MCF 10A (cell line): ENCODE data around the gene POLA1. TPM values are rescaled to one million over a fixed set of nuclear protein-coding genes. Genes with fewer than 3 reads are reported as not detected.

ENCODE experiments used
- BruUV-seq: library from RNA; stranded (reverse); fragments of 400-500 nt; replicated peaks from 2 replicates; lab custom pipeline; 2021; lab: Mats Ljungman, UMichigan
- CTCF ChIA-PET: fragments of 300-600 bp; sonication (Branson Sonifier 250); formaldehyde crosslinking; extraction: SDS; loops from one replicate; lab custom pipeline; 2021; ENCODE audit warnings: antibody characterized with exemption, inconsistent platforms; lab: Yijun Ruan, JAX
- POLR2A ChIA-PET: fragments of 300-600, 350-650 bp; sonication (Branson Sonifier 250); formaldehyde crosslinking; extraction: SDS; loops from one replicate; lab custom pipeline; 2020; ENCODE audit warnings: antibody characterized with exemption, inconsistent platforms; lab: Yijun Ruan, JAX
- DNase-seq: peaks from one replicate; pipeline ENCODE4 v3.0.0-alpha.2; 2018; ENCODE audit not compliant: unreplicated experiment
- H3K27ac Mint-ChIP-seq: one replicate; pipeline ENCODE4 v1.8.0; 2022; ENCODE audit warnings: mild to moderate bottlenecking, low read depth, mixed read lengths; ENCODE audit not compliant: unreplicated experiment
- H3K27me3 Mint-ChIP-seq: one replicate; pipeline ENCODE4 v1.8.0; 2022; ENCODE audit warnings: mixed read lengths; ENCODE audit not compliant: insufficient read depth, unreplicated experiment
- H3K36me3 Mint-ChIP-seq: one replicate; pipeline ENCODE4 v1.8.0; 2022; ENCODE audit warnings: mild to moderate bottlenecking, moderate library complexity, mixed read lengths; ENCODE audit not compliant: insufficient read depth, unreplicated experiment
- H3K4me1 Mint-ChIP-seq: one replicate; pipeline ENCODE4 v1.8.0; 2022; ENCODE audit warnings: mixed read lengths; ENCODE audit not compliant: insufficient read depth, unreplicated experiment
- H3K4me3 Mint-ChIP-seq: one replicate; pipeline ENCODE4 v1.8.0; 2022; ENCODE audit warnings: mild to moderate bottlenecking, moderate library complexity, mixed read lengths; ENCODE audit not compliant: unreplicated experiment
- H3K9me3 Mint-ChIP-seq: one replicate; pipeline ENCODE4 v1.8.0; 2022; ENCODE audit warnings: mixed read lengths; ENCODE audit not compliant: unreplicated experiment
- intact Hi-C: fragments of 100-400 bp; cut with micrococcal nuclease; formaldehyde crosslinking; loops from 2 replicates; pipeline ENCODE4 v1.14.1; 2022
- total RNA-seq: library from RNA; stranded (reverse); gene quantifications from 2 replicates; pipeline ENCODE4 v1.2.3, GENCODE V29; 2022
- TF ChIP-seq, protein P1 (sequence below): fragments of 200-600 bp; IDR thresholded peaks from one replicate; pipeline ENCODE4 v1.8.0; 2022; ENCODE audit warnings: antibody characterized with exemption, mild to moderate bottlenecking; ENCODE audit not compliant: unreplicated experiment

The POLA1 gene
- total RNA-seq, 1 experiment from 2014 or later = 9.8 TPM

DNA sequence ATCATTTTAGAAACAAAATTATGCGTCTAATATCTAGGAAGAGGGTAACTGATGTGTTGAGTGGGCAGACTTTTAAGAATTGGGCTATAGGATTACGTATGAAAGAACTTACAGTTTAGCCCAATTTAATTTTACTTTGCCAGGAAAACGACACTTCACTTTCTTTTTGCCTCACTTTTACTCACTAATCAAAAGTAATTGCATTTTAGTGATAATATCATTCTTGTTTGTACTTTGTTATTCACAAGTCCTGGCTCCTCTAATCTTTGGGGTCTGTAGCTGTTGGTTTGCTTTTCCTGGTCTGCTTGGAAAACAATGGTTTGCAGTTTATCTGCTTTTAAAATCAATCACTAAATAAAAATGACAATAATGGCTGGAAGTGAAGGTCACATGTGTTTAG is 325.0 kb downstream of the POLA1 start:
- ChIA-PET CTCF (interaction anchor here (0.6 to 0.7 kb wide), 2 partner anchors 427 to 475 kb away, joined by 3 read pairs; no protein-coding TSS in a partner anchor), POLR2A (no interaction called here)
- no peak for DNase-seq
- Mint-ChIP-seq H3K4me3 (no peak overlapping the region), H3K4me1 (peaks cover 5% of the 10 kb centered on the region), H3K27me3 (peaks cover 51% of the 10 kb centered on the region), H3K27ac (no peak overlapping the region), H3K9me3 (no peaks in the 10 kb centered on the region), H3K36me3 (no peaks in the 10 kb centered on the region)
- BruUV-seq = no TSS peak
- intact Hi-C loops = no loop called here
- TF ChIP-seq, protein P1, sequence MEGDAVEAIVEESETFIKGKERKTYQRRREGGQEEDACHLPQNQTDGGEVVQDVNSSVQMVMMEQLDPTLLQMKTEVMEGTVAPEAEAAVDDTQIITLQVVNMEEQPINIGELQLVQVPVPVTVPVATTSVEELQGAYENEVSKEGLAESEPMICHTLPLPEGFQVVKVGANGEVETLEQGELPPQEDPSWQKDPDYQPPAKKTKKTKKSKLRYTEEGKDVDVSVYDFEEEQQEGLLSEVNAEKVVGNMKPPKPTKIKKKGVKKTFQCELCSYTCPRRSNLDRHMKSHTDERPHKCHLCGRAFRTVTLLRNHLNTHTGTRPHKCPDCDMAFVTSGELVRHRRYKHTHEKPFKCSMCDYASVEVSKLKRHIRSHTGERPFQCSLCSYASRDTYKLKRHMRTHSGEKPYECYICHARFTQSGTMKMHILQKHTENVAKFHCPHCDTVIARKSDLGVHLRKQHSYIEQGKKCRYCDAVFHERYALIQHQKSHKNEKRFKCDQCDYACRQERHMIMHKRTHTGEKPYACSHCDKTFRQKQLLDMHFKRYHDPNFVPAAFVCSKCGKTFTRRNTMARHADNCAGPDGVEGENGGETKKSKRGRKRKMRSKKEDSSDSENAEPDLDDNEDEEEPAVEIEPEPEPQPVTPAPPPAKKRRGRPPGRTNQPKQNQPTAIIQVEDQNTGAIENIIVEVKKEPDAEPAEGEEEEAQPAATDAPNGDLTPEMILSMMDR = no peak

DNA sequence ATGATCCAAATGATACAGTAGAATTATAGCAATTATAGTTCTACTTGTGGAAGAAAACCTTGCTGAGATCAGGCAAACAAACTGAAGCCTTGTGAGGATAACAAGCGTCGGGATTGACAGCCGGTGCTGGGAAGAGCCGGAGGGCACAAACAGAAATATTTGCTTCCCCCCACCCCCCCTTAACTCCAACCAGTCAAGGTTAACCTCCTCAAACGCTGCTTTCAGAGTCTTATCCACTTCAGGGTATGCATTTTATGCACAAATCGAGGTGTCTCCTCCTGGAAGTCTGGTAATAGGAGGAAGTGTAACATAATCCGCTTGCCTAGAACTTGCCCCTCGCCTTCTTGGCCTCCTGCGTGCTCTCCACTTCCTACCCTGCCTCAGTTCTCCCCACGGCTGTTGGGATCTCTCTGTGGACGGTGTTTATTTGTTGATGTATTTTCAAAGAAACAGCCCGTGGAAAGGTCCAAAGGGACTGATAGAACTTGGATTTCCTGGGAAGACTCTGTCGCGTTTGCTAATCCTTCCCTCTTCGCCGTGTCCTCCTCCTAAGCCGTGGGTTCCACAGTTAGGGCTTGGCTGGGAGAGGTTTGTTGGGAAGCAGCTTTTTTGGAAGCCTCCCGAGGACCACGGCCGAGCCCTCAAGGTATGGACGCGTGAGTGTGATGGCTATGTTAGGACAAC is 326.1 kb downstream of the POLA1 start:
- no peaks in the 10 kb centered on the region for H3K36me3 Mint-ChIP-seq
- no peak for DNase-seq
- ChIA-PET POLR2A (no interaction called here), CTCF (interaction anchor here (0.6 to 0.7 kb wide), 2 partner anchors 117 to 560 kb away, joined by 3 read pairs; no protein-coding TSS in a partner anchor)
- BruUV-seq = no TSS peak
- no peak overlapping the region for H3K27ac Mint-ChIP-seq
- peak overlapping the region; percentile 43 for H3K4me3 Mint-ChIP-seq
- peaks cover 52% of the 10 kb centered on the region for H3K27me3 Mint-ChIP-seq
- H3K4me1 Mint-ChIP-seq = peaks cover 5% of the 10 kb centered on the region
- no peaks in the 10 kb centered on the region for H3K9me3 Mint-ChIP-seq
- TF ChIP-seq, protein P1 = no peak
- intact Hi-C loops = loop anchor here (10.0 kb wide), 1 partner anchor 185 kb away; no protein-coding TSS in a partner anchor

DNA sequence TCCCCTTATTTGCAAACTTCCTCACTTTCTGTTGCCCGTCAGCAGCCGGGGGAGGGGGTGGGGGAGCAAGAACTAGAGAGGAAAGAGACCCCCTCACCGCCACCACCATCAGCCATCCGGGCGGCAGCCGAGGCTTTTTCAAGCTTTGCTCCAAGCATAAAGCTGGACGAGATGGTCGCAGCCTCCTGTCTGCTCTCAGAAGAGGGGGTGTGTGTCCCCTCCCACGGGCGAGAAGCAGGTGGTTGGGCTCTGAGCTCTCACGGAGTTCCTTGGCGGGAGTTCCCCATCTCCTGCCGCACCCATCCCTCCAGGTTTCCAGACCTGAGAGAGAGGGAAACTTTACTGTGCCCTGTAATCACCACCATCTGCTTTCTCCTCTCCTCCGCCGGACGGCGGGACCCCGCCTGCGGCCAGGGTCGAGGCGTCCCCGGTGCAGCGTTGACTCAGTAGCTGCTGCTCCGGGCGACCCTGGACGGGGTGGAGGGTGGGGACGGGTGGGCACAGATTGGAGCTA is 326.7 kb downstream of the POLA1 start:
- H3K4me3 Mint-ChIP-seq = peak overlapping the region; percentile 43
- H3K4me1 Mint-ChIP-seq = peaks cover 5% of the 10 kb centered on the region
- POLR2A ChIA-PET = no interaction called here
- peak; percentile 9 for DNase-seq
- no peaks in the 10 kb centered on the region for H3K9me3 Mint-ChIP-seq
- H3K36me3 Mint-ChIP-seq = no peaks in the 10 kb centered on the region
- H3K27ac Mint-ChIP-seq = no peak overlapping the region
- peaks cover 52% of the 10 kb centered on the region for H3K27me3 Mint-ChIP-seq
- TF ChIP-seq, protein P1 = no peak
- intact Hi-C loops = loop anchor here (10.0 kb wide), 1 partner anchor 186 kb away; no protein-coding TSS in a partner anchor
- no TSS peak for BruUV-seq
- CTCF ChIA-PET = interaction anchor here (0.6 to 0.7 kb wide), 2 partner anchors 116 to 561 kb away, joined by 3 read pairs; no protein-coding TSS in a partner anchor

DNA sequence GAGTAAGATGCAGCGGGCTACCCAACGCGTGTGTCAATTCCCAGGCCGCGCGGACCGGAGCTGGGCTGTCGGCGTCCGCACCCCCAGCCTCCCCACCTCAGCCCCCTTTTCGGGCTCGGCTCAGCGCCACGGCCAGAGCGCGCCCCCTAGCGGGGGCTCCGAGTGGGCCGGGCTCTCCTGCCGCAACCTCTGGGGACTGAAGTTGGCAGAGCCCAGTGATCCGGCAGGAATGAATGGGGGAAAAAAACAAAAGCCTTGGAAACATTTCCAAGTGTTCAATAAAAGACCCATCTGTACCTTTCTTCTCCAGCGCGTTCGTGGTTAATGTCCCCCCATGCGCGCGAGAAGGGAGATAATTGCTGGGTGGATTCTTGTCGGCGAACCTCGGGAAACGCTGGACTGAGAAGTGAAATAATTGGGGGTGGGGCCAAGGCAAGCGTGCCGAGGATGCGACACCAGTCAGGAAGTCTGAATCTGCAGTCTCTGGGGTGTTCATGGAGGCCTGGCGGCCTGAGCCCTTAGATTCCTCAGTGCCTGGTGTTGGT is 327.3 kb downstream of the POLA1 start:
- POLR2A ChIA-PET = no interaction called here
- H3K9me3 Mint-ChIP-seq = no peaks in the 10 kb centered on the region
- peaks cover 5% of the 10 kb centered on the region for H3K4me1 Mint-ChIP-seq
- DNase-seq = peak; percentile 11
- no peaks in the 10 kb centered on the region for H3K36me3 Mint-ChIP-seq
- H3K27me3 Mint-ChIP-seq = peaks cover 52% of the 10 kb centered on the region
- CTCF ChIA-PET = interaction anchor here (0.7 to 1.1 kb wide), 2 partner anchors 68 to 89 kb away, joined by 3 read pairs; no protein-coding TSS in a partner anchor
- no TSS peak for BruUV-seq
- H3K4me3 Mint-ChIP-seq = no peak overlapping the region
- intact Hi-C loops = loop anchor here (10.0 kb wide), 1 partner anchor 186 kb away; no protein-coding TSS in a partner anchor
- TF ChIP-seq, protein P1 = peak; percentile 43
- H3K27ac Mint-ChIP-seq = no peak overlapping the region
